Stimulated activated CD8-positive, alpha-beta memory T cell treated with anti-CD3 and anti-CD28 coated beads, Interleukin-12 subunit alpha, Interleukin-12 subunit beta, amount 100 ng/mL, for 24 hours (primary cell): ENCODE results near the gene GPR173.

Experiments
- DNase-seq: peaks from one replicate; pipeline ENCODE4 v3.0.0-alpha.2; 2020; ENCODE audit errors: extremely low read depth

The GPR173 gene

DNA sequence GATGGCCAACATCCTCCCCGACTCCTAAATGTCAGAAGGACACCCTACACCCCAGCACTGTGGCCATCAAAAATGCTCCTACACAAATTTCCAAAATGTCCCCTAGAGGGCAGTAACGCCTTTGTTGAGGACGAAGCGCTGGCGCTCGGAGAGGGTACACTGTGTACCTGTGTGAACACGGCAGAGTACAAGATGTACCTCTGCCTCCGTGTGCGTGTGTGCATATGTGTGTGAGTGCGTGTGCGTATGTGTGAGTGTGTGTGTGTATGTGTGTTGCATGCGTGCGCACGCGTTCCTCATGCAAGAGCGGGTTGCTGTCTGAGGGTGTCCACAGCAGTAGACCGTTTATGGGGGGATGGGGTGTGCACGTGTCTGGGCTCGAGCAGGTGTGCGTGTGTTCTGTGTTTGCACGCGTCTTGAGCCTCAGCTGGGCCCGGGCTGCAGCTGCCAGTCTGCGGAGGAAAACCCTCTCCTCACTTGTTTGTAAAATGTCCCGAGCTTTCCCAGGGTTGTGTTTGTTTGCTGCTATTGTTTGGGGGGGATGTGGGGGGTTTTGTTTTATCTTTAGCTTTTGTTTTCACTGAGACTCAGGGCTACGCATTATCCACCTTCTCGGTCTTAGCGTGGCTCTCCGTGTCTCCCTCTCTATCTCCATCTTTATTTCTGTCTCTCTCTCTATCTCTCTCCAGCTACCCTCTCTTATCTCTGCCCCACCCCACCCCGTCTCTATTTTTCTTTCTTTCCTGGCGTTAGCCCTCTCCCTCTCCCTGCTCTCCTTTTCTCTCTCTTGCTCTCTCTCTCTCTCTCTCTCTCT, 23.2 kb downstream of the GPR173 start:
- DNase-seq = no peak

DNA sequence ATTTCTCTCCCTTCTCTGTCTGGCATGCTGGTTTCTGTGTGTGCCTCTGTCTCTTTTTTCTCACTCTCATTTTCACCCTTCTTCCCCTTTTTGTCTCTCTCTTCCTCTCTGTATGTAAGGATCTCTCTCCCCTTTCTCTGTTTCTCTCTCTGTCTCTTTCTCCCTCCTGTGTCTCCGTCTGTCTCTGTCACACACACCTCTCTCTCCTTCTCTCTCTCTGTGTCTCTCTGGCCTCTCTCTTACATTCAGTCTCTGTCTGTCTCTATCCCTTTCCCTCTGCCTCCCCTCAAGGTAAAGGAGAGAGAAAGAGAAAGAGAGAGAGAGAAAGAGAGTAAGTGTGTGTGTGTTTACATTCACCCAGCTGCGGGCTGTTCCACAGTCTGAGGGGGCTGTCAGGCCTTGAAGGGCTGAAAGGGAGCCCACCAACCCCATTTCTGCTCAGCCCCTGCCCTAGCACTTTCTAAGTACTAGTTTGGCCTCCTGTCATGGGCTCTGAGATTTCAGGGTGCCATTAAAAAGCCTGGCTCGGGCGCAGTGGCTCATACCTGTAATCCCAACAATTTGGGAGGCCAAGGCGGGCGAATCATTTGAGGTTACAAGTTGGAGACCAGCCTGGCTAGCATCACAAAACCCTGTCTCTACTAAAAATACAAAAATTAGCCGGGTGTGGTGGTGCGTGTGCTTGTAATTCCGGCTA, 24.0 kb downstream of the GPR173 start:
- no peak for DNase-seq

DNA sequence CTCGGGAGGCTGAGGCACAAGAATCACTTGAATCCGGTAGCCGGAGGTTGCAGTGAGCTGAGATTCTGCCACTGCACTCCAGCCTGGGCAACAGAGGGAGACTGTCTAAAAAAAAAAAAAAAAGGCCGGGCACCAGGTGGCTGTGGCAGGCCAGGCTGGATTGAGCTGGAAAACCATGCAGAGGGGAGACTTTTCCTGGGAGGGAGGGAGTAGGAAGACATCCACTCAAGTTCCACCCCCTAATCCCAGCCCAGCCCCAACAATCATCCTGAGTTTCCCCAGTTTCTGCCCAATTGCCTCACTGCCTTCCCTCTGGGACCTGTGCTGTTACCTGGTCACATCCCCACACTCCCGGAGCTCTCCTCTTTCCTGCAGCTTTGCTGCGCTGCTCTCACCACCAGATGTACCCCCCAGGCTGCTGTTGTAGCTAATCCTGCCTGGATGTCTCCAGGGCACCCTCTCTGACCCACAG, 24.6 kb downstream of the GPR173 start:
- no peak for DNase-seq

- DNase-seq = no peak
These were observed 26.4 kb downstream of the GPR173 start for GRCh38 chrX:53075011-53075410.

- no peak for DNase-seq
These were observed 28.1 kb downstream of the GPR173 start for GRCh38 chrX:53076671-53077070.

GRCh38 chrX:53077207-53078197, 28.9 kb downstream of the GPR173 start:
- no peak for DNase-seq

GRCh38 chrX:53078943-53079342, 30.4 kb downstream of the GPR173 start:
- DNase-seq = no peak

DNA sequence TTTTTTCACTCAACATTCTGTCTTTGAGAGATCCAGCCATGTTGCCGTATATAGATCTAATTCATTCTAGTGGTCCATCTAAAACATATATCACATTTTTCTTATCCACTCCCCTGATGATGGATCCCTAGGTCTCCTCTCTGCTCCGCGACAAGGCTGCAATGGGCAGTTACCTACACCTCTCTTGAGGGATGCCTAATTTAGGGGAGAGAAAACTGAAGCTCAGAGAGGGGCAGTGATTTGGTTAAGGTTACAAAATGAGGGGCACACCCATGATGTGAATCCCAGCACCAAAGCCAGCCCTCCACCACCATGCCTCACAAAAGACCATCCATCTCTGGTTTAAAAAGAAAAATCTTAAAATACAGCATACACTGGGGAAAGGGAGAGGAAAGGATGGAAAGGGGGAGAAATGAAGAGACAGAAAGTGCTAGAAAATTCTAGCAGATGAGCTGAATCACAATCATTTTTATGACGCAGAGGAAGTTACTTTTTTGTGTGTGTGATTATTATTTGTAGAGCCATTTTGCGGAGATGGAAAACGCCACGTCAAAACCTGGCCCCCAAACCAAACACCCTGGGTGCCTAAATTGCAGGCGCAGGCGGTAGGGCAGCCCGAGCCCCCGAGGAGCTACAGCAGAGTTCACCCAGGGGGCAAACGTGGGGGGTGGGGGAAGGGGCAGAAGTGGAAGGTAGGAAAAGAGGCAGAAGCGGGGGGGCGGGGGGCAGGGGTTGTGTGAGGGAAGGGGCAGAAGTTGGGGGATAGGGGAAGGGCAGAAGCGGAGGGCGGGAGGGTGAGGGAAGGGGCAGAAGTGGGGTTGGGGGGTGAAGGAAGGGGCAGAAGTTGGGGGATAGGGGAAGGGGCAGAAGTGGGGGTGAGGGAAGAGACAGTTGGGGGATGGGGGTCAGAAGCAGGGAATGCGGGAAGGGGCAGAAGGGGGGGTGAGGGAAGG, 32.3 kb downstream of the GPR173 start:
- no peak for DNase-seq

GRCh38 chrX:53081925-53082772, 33.6 kb downstream of the GPR173 start, which contains the start of gene TSPYL2:
Gene TSPYL2 (plus strand): TSS chrX:53082367. CDS start chrX:53082499, 132 bp downstream.
- DNase-seq = peak; percentile 78

GRCh38 chrX:53082773-53083616, 34.4 kb downstream of the GPR173 start:
- DNase-seq = no peak

GRCh38 chrX:53084043-53084570, 35.5 kb downstream of the GPR173 start:
- DNase-seq = no peak

GRCh38 chrX:53084863-53085262, 36.3 kb downstream of the GPR173 start:
- no peak for DNase-seq

DNA sequence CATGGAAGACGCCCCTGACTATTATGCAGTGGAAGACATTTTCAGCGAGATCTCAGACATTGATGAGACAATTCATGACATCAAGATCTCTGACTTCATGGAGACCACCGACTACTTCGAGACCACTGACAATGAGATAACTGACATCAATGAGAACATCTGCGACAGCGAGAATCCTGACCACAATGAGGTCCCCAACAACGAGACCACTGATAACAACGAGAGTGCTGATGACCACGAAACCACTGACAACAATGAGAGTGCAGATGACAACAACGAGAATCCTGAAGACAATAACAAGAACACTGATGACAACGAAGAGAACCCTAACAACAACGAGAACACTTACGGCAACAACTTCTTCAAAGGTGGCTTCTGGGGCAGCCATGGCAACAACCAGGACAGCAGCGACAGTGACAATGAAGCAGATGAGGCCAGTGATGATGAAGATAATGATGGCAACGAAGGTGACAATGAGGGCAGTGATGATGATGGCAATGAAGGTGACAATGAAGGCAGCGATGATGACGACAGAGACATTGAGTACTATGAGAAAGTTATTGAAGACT, 37.2 kb downstream of the GPR173 start:
- no peak for DNase-seq

DNA sequence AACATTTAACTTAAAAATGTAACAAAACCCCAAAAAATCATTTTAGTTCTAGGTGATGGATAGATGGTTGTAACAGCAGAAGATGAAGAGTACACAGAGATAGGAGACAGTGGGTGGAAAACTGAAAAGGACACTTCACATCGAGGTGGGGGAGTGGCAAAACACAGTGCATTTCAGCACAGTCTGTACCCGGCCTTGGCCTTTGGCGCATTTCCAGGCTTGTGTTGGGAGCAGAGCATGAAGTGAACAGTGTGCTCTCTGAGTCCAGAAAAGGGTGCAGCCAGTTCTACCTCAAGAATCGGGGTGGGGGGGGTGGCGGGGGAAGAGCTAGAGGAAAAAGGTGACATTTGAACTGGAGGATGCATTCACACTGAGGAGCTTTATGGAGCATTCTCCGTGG, 37.9 kb downstream of the GPR173 start:
- DNase-seq = no peak

GRCh38 chrX:53087388-53087831, 38.8 kb downstream of the GPR173 start:
- DNase-seq = no peak

GRCh38 chrX:53088136-53088974, 39.8 kb downstream of the GPR173 start:
- no peak for DNase-seq

- no peak for DNase-seq
These were observed 40.7 kb downstream of the GPR173 start for GRCh38 chrX:53089224-53089842.
